GM12874 (cell line): ENCODE results near the gene PTPRR.

ENCODE experiments used
- TF ChIP-seq, protein P1 (sequence below): IDR thresholded peaks from 2 replicates; pipeline ENCODE4 v1.5.1; 2011; ENCODE audit warnings: low read depth, mild to moderate bottlenecking, control low read depth, low read length, moderate library complexity; ENCODE audit not compliant: insufficient read depth

The PTPRR gene

GRCh38 chr12:70657616-70658286 lies 262.8 kb downstream of the PTPRR start:
- TF ChIP-seq, protein P1, sequence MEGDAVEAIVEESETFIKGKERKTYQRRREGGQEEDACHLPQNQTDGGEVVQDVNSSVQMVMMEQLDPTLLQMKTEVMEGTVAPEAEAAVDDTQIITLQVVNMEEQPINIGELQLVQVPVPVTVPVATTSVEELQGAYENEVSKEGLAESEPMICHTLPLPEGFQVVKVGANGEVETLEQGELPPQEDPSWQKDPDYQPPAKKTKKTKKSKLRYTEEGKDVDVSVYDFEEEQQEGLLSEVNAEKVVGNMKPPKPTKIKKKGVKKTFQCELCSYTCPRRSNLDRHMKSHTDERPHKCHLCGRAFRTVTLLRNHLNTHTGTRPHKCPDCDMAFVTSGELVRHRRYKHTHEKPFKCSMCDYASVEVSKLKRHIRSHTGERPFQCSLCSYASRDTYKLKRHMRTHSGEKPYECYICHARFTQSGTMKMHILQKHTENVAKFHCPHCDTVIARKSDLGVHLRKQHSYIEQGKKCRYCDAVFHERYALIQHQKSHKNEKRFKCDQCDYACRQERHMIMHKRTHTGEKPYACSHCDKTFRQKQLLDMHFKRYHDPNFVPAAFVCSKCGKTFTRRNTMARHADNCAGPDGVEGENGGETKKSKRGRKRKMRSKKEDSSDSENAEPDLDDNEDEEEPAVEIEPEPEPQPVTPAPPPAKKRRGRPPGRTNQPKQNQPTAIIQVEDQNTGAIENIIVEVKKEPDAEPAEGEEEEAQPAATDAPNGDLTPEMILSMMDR: no peak

GRCh38 chr12:70652451-70652850 lies 268.1 kb downstream of the PTPRR start:
- TF ChIP-seq, protein P1: no peak

DNA sequence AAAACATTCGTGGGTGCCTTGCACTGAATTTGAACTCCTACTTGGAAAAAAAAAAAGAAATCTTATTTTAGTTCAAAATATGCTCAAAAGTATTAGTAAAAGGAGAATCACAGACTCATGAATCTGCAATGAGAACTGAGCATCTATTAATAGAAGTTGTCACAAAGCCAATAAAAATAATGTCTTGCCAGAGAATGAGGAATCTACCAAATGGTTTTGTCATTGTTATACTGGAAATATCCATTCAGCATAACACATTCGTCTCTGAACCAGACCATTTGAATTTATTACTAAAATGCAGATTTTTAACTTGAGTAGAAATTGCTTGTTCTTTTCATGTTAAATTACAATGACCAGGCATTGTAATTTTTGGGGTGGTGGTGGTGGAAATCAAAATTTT lies 271.7 kb downstream of the PTPRR start:
- TF ChIP-seq, protein P1: no peak

DNA sequence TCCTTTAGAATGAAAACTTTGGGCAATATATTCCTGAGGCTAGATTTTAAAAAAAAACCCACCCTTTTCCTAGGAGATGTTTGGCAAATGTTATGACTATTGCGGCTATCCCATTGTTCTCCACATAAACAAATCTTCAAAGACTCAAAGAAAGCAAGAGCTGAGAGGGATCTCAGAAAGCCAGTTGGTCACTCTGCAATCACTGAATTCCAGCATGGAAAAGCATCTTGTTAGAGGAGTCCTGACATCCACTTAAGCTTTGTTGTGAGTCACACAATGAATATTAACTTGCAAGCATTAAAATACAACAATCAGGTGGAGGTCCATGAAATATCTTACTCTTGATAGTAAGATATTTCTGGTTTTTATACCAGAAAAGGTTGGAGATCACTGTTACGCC lies 272.3 kb downstream of the PTPRR start:
- TF ChIP-seq, protein P1: no peak

GRCh38 chr12:70646850-70647249 lies 273.7 kb downstream of the PTPRR start:
- TF ChIP-seq, protein P1: no peak

DNA sequence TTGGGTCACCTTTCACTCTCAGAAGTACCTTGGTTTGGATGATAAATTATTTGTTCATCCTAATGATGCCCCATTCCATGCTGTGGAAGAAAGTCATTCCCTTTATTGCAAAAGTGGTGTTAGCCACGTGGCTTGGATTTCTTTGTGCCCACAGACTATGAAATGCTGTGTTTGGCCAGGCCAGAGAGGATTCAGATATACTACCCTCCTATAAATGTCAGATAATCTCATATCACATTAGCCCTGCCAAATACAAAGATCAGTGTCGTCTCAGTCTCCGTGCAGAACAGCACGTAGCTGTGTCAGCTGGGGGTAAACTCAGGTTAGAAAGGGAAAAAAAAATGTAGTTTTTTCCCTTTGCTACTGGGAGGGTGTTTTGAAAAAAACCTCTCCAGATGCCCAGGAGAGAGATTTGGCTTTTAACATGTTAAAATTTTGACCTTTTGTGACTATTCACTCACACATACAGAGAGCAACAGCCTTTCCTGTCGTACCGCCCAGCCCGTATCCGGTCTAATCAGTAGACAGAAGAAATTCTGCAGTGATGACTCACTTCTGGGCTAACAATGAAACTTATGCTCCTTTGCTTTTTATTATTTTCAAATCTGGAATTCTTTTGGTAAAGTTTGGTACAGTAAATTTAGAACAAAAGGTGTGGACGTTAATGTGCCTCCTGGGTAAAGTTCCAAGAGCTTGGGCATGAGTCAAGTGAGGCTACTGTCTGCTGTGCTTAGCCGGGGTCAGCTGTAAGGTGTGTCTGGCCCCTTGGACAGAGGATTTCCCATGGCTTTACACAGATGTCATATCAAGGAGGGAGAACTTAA lies 274.8 kb downstream of the PTPRR start:
- TF ChIP-seq, protein P1: no peak

- TF ChIP-seq, protein P1: no peak
Measured at GRCh38 chr12:70644861-70645260, 275.7 kb downstream of the PTPRR start.
